GM18858 (cell line): Measurements from ENCODE around the gene C6.
"Not testable (repeated sequence)": the region's sequence is repeated elsewhere in the genome, so short reads cannot be mapped to it uniquely, and the experiment has no call there.

Experiments
- ATAC-seq: cut with Tn5 transposase; IDR thresholded peaks from one replicate; pipeline ENCODE4 v1.9.1; 2021; ENCODE audit not compliant: unreplicated experiment

Gene C6

DNA sequence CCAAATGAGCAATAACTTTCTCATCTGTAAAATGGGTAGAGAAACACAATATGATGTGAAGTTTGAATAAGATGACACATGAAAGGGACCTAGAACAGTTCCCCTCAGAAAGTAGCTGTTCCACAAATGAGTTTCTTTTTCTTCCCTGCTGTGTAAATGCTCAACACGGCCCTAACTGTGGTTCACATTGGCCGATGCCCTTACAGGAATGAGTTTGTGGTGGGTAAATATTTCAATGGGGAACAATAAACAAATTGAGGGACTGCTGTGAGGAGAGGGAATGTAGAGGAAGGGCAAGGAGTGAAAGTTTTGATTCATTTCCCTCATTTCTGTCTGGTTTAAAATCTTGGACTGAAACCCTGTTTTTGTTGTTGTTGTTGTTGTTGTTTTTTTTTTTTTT is 12.8 kb downstream of the C6 start:
- ATAC-seq, result no peak

DNA sequence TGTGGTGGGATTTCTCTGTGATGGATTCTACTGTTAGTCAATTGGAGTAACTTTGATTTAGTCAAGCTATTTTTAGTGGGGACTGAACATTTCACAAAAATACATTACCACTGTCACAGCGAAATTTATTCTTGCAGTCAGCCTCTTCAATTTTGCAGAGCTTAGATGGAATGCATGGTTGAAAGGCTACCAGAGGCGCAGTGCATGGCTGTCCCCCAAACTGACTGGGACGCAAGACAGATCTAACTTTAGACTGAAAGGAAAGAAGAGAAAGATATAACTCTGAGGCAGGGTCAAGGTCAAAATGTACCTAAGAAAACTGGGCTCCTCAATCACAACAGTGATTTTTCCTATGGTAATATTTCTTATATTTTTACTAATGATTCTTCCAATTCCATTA is 13.7 kb downstream of the C6 start:
- ATAC-seq, result no peak

DNA sequence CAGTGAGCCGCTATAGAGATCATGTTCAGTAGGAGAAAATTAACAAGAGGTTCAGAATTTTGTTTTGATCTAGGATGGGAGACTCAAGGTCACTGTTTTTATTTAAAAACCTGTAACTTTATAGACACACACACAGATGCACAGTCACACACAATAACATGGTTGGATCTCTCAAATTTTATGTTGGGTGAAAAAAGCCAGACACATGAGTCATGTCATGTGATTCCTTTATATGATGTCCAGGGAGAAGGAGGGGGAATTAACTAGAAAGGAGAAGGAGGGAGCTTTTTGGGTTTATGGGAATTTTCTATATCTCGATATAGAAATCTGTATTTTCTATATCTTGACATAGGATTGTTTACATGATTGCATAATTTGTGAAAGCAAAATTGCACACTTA is 17.1 kb downstream of the C6 start:
- no peak for ATAC-seq

DNA sequence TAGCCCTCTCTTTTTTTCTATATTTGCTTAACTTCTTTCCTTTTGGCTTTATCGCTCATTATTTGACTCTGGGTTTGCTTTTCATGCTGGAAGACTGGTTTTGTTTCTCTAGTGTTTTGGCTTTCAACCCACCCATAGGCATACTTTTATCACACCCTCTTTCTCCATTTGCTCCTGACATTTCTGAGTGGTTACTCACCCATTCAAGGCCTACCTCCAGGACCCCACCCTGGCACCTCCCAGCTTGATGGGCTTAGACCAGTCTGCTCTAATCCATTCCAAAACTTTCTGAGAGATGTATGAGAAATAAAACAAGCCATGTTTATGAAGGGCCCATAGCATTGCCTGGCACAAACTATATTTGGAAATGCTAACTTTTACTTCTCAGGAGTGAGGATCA is 18.1 kb downstream of the C6 start:
- no peak for ATAC-seq

DNA sequence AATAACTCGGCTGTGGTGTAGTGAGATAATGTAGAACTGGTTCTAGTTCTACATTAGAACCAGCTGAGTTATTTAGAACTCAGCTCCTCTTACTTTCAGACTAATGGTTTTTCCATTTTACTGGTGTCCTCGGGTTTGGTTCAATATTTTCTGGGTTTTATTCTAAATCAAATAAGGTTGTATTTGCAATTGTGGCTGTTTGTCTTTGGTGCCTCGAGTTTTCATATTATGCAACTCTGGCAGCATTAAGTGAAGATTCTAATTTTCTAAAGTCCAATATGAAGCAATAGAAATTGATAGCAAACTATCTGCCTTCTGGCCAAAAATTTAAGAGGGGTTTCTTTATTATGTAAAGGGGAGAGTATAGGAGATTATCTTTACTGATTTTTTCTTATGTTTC is 19.0 kb downstream of the C6 start:
- ATAC-seq, result no peak

DNA sequence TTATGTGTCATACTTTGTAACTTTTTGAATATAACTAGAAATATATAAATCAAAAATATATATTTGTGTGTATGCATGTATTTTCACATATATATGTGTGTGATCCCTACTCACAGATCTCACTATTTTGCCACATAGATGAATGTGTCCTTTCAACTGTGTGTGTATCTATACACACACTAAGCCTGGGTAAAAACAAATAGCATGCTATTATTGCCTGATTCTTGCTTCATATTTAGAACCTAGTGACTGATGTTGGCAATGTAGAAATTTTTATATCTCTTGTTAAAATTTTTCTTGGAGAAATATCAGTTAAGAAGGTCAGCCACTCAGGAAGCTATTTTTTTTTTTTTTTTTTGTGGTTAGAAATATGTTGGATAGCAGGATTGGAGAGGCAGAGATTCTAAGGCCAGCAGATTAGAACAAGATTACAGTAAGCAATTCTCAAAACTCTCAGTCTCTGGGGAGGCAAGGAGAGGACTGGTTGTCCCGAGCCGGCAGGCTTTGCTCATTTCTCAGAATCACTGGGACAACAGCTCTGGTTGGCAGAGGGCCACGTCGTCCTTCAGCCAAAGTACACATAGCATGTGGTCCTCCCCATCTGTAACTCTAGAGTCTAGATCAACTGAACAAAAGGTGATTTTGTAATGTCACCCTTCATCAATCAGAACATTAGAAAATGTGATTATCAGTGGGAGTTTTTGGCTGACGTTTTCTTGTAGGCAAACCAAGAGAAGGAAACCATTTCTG is 19.7 kb downstream of the C6 start:
- ATAC-seq, result no peak

DNA sequence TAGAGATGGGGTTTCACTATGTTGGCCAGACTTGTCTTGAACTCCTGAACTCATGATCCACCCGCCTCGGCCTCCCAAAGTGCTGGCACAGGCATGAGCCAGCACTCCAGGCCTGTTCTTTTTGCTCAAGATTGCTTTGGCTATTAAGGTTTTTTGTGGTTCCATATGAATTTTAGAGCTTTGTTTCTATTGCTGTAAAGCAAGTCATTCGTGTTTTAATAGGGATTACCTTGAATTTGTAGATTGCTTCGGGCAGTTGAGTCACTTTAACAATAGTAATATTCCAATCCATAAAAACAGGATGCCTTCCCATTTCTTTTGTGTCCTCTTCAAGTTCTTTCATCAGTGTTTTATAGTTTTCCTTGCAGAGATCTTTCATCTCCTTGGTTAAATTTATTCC is 22.1 kb downstream of the C6 start:
- ATAC-seq, result no peak

DNA sequence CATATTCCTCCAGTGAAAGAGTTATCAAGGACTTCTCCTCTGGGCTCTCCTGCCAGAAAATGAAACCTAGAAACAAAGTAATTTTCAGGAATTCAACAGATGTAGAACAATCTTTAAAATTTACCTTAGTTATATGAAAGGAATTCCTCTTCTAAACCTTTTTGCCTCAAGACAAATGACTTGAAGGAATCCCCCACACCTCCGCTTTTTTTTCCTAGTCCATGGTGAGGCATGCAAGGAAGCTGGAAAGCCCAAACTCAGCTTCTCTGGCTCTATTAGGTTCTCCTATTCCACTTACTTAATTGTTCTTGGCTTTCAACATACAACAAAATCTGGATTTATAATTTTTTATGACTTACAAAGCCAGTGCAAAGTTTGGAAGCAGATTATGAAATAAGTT is 27.2 kb downstream of the C6 start:
- no peak for ATAC-seq

DNA sequence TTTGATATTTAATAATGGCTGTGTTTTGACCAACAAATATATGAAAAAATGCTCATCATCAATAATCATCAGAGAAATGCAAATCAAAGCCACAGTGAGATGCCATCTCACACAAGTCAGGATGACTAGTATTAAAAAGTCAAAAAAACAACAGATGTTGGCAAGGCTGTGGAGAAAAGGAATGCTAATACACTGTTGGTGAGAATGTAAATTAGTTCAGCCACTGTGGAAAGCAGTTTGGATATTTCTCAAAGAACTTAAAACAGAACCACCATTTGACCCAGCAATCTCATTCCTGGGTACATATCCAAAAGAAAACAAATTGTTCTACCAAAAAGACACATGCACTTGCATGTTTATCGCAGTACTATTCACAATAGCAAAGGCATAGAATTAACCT is 30.0 kb downstream of the C6 start:
- ATAC-seq, result not testable (repeated sequence)

DNA sequence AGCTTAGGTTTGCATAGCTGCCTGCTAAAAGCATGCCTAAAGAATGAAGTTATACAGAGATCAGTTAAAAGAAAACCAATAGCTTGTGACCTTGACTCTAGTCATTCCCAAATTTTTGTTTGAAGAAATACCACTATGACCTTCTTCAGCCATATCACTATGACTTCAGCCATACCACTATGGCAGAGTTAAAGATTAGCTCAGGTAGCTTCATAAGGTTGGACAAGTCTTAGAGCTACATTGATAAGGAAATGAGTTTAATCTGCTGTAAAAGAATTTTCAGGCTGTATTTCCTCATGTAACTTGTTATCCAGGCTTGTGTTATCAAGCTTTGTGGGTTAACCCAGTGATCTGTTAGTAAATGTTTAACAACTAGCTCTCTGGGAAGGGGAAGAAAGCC is 30.7 kb downstream of the C6 start:
- no peak for ATAC-seq

DNA sequence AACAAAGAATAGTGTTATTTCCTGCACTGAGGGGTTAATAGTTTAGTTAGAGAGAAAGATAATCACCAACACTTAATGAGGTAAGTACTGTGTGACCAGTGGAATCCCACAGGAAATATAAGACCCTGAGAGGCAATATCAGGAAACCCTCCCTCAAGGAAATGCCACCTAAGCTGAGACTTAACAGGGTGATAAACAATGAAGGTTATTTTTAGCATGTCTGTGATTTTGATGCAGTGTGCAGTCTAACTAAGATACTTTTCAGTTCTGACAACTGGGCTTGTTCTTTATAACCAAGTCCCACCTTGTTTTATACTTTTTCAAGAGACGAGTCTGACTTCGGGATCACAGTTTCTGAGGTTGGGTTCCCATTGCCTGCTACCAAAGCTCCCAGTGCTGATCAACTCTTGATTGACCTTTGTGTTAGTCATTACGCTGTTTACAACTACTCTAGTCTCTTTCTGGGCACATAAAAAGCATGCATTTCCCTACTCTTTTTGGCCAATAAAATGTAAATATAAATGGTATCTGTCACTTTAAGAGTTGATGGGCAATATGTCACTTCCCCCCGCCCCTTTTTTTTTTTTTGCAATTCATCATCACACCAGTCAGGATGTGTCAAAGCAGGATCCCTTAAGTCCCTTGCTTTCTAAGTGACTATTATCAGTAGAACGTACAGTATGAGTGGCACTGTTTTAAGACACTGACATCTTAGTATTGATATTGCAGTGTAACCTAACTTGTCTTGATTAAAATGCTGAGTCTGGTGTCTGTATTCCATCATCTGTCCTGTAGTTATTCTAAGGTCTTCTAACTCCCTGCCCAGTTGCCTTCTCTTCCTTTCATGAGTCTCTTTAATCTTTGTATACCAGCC is 31.4 kb downstream of the C6 start:
- ATAC-seq, result no peak

DNA sequence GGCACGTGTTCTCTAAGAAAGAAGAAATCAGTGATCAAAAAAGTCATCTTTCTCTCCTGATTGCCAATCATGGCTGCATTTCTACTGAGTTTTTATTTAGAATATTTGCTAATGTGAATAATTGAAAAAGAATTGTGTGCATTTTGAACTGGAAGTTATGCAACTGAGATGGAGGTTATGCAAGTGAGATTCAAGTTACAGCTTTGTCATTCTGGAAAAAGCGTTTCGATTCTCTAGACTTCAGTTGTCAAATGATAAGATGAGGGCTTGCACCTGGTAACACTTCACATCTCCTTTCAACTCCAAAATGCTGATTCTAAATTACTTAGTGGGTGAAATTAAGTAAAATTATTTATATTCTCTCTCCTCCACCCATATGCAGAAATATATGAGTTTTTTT is 36.4 kb downstream of the C6 start:
- no peak for ATAC-seq

DNA sequence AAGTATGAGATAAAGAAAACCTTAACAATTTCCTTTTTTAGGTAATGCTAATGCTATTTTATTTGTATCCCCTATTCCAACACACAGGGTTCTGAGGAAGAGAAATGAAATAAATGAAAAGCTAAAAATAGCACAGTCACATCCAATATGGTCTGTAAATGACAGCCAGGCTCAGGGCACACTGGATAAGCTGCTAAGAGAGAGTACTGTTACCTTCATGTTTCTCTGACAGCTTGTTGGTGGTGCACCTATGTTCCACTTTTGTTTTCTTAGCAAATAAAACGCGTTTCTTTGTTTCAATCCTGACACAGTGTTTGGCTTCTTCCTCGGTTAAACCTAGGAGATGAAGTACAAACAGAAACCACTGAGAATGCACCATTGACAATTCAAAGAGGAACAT is 41.3 kb downstream of the C6 start:
- no peak for ATAC-seq

DNA sequence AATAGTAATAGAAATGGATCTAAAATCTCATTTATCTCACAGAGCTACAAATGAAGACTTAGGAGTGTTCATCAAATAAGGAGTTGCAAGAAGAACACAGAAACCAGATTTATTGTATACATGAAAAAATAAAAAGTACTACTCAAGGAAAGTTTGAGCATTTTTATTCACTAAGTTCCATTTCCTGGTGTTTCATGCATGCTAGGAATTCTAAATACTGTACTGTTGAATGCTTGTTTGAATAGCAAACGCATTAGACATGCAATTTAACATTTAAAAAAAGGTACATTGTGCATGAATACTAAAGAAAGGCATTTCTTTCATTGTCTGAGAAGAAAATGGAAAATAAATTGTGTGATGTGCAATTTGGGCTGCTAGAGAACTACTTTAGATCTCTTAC is 52.1 kb downstream of the C6 start:
- no peak for ATAC-seq

DNA sequence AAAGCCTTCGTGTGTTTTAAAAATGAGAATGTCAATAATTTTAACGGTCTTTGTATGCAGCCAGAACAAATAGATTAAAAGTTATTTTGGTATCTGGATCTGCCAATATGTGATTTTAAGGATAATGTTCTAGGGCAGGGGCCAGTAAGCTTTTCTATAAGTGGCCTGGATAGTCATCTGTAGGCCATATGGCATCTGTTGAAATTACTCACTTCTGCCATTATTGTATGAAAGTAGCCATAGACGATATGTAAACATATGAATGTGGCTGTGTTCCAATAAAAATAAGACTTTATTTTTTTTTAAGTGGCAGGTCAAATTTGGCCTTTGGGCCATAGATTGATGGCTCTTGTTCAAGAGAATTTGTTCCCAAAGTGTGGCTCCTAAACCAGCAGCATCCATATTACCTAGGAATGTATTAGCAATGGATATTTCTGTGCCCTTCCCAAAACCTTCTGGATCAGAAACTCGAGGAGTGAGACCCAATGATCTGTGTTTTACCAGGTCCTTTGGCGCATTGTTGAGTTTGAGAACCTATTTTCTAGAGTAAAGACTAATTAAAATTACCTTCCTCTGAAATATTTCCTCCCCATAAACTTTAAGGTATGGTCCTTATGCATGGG is 55.9 kb downstream of the C6 start:
- no peak for ATAC-seq

DNA sequence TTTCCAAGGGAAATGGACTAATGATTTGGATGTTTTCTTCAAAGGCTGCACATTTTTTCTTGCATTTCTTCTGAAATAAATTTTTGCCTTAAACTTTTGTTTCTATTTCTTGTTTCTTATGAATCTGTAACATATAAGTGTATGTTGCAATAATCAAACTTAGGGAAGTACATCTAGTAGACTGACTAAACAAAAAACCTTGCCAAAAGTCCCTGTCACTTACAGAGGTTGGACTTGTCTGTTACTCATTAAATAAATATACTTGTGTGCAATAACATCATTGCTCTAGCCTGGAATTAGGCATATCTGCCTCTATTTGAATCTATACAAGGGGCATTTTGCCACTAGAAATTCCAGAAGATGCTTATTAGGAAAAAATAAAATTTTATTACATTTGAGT is 56.6 kb downstream of the C6 start:
- no peak for ATAC-seq

DNA sequence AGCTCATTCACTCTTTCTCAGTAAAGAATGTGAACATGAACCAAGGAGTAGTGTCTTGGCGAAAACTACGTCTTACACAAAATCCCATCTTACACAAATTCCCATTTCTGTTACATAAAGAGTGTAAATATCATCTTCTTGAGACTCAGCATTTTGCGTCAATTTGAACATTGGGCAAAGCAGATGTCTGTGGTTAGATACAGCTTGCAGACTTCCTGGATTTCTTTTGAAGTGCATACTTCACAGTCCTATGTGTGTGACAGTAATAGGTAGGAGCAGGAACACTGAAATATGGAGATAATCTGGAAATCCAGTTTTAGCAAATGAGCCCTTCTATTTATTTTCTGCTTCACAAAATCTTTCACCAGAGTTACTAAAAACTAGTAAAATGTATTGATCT is 58.8 kb downstream of the C6 start:
- ATAC-seq, result no peak

DNA sequence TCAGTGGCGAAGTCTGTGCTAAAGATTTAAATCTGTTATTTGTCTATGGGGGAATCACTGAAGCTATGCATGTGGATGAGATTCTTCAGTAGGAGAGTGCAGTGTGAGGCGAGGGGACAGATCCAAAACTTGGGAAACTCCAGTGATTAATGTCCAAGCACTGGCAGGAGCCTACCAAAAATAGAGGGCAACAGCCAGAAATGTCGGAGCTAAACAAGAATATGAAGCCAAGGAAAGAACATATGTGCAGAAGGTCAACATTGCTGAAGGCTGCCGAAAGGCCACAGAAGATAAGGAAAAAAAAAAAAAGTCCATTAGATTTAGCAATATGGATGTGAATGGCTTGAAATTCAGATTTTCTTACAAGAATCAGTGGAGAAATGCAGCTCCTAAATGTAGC is 61.8 kb downstream of the C6 start:
- no peak for ATAC-seq

DNA sequence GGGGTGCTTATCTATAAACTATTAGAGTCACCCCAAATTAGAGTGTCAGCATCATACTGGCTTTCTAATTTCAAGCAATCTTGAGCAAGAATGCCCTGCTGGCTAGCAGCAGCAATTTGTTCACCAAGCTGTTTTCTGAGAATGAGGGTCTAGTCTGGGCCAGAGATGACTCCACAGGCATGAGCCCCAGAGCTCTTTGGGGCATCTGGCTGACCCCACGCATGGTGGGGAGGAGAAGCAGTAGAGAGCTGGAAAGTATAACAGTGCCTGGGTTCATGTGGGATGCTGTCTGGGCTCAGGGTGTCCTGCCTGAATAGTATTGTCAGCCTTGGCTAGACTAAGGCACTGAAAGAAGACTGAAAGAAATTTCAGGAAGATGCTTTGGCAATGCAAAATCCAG is 64.9 kb downstream of the C6 start:
- no peak for ATAC-seq

DNA sequence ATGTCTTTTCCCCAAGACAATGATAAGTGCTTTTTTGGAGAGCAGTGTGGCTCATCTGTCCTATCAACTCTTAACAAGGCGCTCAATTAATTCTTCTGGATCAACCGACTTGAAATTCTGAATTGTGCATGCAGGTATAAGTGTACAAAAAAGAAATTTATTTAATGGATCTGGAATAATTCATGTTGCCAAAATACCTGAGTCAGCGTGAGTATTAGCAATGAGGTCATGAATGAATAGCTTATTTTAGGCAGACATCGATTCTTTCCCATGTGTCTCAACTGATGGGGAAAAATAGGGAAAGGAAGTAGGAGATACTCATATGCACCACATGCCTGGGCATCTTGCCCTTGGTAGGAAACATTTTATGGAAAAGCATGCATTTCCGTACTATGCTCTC is 68.0 kb downstream of the C6 start:
- no peak for ATAC-seq

DNA sequence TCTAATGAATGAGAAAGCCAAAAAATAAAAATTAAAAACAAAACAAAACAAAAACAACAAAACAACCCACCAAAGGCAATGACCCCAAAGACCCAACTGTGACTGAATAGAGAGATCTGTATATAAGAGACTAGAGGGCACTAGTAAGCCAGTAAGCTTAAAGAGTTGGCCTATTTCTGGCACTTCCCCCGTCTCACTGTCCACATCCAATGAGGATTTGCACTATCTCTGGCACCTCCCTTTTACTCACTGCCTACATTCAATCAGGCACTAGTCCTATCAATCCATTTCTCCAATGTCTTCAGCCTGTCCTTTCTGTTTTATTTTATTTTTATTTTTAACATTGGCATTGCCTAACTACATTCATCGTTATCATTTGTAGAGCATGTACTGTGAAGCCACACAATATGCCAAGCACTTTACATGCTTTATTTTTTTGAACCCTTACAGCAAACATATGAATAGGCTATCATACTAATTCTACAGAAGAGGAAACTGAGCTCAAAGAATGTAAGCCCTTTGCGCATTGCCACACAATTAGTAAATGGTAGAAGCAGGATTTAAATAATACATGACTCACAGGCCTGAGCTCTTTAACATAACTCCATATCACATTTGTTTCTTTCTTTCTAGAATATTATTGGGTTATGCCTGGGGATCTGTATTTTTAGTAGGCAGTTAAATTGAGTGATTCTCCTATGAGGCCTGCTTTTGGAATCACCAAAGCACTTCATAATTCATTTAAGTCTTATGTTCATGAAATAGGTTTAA is 70.0 kb downstream of the C6 start:
- ATAC-seq, result no peak
